ENCODE results near the gene IL17RA. TPM values are rescaled to one million over a fixed set of nuclear protein-coding genes. Genes with fewer than 3 reads are reported as not detected.
A peak's percentile ranks its signal among the peaks of the same experiment; 100 is the strongest.

The IL17RA gene
- total RNA-seq, 1 donor from 2014 or later, result 11.6 TPM

DNA sequence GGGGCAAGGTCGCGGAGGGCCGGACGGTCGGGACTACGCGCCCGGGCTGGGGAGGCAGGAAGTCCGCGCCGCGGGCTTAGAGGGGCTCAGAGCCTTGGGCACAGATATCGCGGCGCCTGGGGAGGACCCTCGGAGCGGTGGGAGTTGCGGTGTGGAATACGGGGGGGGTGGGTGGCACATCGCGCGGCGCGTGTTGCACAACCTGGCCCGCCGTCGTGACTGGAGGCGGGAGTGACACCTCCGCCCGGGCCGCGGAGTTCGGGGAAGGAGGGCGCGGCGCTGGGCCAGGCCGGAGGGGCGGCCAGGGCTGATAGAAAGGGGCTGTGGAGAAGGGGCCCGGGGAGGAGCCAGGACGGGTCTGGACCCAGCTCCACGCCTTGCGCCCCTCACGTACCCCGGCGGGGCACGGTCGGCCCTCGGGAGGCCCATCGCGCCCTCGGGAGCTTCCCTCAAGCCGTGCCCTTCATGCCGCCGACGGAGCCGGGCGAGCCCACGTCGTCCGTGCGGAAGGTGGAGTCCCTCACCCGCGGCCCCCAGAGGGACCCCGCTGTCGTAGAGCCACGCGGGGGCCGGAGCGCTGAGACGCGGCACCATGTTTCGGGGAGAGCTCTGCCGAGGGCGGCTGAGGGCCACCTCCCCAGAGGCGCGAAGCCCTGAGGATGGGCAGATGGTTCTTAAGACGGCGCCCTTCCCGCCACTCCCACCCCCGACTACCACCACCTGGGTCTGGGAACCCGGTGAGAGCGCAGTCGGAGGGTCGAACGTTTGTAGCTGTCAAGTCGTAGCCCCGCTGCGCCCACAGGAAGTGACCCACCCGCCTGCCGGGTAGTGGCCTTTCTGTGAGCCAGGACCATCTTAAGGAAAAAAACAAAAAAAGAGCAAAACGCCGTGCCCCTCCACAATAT lies 729 bp downstream of the IL17RA start:
- no peak for DNase-seq (ENCODE audit: low spot score)
- no peaks in the 10 kb centered on the region for H3K27me3 Mint-ChIP-seq (ENCODE audit: low read depth)
- H3K4me3 Mint-ChIP-seq (ENCODE audit: unreplicated experiment), result peak overlapping the region; percentile 79
- TF ChIP-seq, protein P1, sequence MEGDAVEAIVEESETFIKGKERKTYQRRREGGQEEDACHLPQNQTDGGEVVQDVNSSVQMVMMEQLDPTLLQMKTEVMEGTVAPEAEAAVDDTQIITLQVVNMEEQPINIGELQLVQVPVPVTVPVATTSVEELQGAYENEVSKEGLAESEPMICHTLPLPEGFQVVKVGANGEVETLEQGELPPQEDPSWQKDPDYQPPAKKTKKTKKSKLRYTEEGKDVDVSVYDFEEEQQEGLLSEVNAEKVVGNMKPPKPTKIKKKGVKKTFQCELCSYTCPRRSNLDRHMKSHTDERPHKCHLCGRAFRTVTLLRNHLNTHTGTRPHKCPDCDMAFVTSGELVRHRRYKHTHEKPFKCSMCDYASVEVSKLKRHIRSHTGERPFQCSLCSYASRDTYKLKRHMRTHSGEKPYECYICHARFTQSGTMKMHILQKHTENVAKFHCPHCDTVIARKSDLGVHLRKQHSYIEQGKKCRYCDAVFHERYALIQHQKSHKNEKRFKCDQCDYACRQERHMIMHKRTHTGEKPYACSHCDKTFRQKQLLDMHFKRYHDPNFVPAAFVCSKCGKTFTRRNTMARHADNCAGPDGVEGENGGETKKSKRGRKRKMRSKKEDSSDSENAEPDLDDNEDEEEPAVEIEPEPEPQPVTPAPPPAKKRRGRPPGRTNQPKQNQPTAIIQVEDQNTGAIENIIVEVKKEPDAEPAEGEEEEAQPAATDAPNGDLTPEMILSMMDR (IDR thresholded peaks at IDR 0.05), result no peak
- H3K27ac Mint-ChIP-seq (ENCODE audit: unreplicated experiment), result no peak overlapping the region
- no peaks in the 10 kb centered on the region for H3K9me3 Mint-ChIP-seq (ENCODE audit: low read depth)
- peaks cover 23% of the 10 kb centered on the region for H3K4me1 Mint-ChIP-seq (ENCODE audit: low read depth)
- H3K36me3 Mint-ChIP-seq (ENCODE audit: low read depth), result no peaks in the 10 kb centered on the region

DNA sequence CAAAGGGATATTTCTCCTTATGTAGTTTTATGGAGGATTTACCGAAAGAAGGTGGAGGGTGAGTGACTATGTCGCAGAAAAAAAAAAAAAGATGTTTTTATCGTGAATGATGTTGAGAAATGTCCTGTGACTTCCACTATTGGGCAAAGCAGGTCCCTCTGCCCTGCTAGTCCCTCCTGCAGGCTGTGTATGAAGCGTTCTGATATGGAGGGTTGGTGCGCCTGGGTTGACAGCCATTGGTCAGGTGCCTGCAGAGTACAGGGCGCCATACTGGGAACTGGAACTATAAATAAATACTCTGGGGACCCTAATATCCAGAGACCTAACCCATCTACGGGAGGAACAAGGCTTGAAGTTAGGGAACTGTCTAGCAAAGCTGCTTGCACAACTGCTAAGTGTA lies 1.5 kb downstream of the IL17RA start:
- Mint-ChIP-seq H3K36me3 (ENCODE audit: low read depth) (no peaks in the 10 kb centered on the region), H3K27me3 (ENCODE audit: low read depth) (no peaks in the 10 kb centered on the region), H3K9me3 (ENCODE audit: low read depth) (no peaks in the 10 kb centered on the region), H3K27ac (ENCODE audit: unreplicated experiment) (no peak overlapping the region), H3K4me3 (ENCODE audit: unreplicated experiment) (peak overlapping the region; percentile 79), H3K4me1 (ENCODE audit: low read depth) (peaks cover 23% of the 10 kb centered on the region)
- no peak for DNase-seq (ENCODE audit: low spot score)
- TF ChIP-seq, protein P1 (IDR thresholded peaks at IDR 0.05), result no peak

DNA sequence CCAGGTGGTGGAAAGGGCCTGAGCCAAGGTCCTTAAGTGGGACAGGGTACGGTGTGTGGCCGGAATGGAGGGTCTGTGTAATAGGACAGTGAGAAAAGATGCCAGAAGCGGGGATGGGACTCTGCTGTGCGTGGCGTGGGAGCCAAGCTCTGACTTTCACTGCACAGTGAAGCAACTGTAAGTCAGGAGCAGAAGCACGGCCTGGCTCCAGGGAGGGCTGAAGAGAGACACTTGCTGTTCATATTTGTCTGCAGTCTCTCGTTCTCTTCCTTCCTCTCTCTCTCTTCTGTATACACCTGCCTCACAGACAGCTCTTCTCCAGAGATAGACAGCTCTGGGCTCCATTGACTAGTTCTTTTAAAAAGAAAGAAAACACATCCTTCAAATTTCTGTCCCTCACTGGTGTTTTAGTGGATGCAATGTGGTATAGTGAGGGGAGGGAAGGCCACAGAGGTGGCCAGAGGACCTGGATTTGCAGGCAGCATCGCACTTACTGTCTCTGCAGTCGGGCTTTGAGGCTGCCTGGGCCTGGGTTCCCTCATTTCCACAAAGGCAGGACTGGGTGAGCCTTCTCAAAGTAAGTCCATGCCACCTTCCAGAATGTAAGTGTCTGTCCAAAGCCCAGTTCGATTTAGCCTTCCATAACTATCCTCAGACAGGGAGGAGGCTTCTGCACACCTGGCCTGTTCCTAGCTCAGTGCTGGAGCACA lies 2.1 kb downstream of the IL17RA start:
- Mint-ChIP-seq H3K4me1 (ENCODE audit: low read depth) (peaks cover 23% of the 10 kb centered on the region), H3K27me3 (ENCODE audit: low read depth) (no peaks in the 10 kb centered on the region), H3K27ac (ENCODE audit: unreplicated experiment) (no peak overlapping the region), H3K4me3 (ENCODE audit: unreplicated experiment) (peak overlapping the region; percentile 57), H3K9me3 (ENCODE audit: low read depth) (no peaks in the 10 kb centered on the region), H3K36me3 (ENCODE audit: low read depth) (no peaks in the 10 kb centered on the region)
- DNase-seq (ENCODE audit: low spot score), result peak; percentile 59
- TF ChIP-seq, protein P1 (IDR thresholded peaks at IDR 0.05), result no peak

GRCh38 chr22:17087498-17088131 lies 2.8 kb downstream of the IL17RA start:
- Mint-ChIP-seq H3K27ac (ENCODE audit: unreplicated experiment) (no peak overlapping the region), H3K4me1 (ENCODE audit: low read depth) (peaks cover 23% of the 10 kb centered on the region), H3K27me3 (ENCODE audit: low read depth) (no peaks in the 10 kb centered on the region), H3K9me3 (ENCODE audit: low read depth) (no peaks in the 10 kb centered on the region), H3K36me3 (ENCODE audit: low read depth) (no peaks in the 10 kb centered on the region), H3K4me3 (ENCODE audit: unreplicated experiment) (no peak overlapping the region)
- TF ChIP-seq, protein P1 (IDR thresholded peaks at IDR 0.05), result no peak
- peak; percentile 27 for DNase-seq (ENCODE audit: low spot score)

- no peak for DNase-seq (ENCODE audit: low spot score)
- Mint-ChIP-seq H3K27ac (ENCODE audit: unreplicated experiment) (no peak overlapping the region), H3K4me3 (ENCODE audit: unreplicated experiment) (no peak overlapping the region), H3K9me3 (ENCODE audit: low read depth) (no peaks in the 10 kb centered on the region), H3K36me3 (ENCODE audit: low read depth) (no peaks in the 10 kb centered on the region), H3K4me1 (ENCODE audit: low read depth) (peaks cover 20% of the 10 kb centered on the region), H3K27me3 (ENCODE audit: low read depth) (no peaks in the 10 kb centered on the region)
- TF ChIP-seq, protein P1 (IDR thresholded peaks at IDR 0.05), result no peak
These were observed 5.8 kb downstream of the IL17RA start for GRCh38 chr22:17090550-17090949.
